GM21825 (cell line): ENCODE data around the gene HDGF.
A peak's percentile ranks its signal among the peaks of the same experiment; 100 is the strongest.

Experiments used
- ATAC-seq: cut with Tn5 transposase; IDR thresholded peaks from one replicate; pipeline ENCODE4 v1.9.1; 2021; ENCODE audit warnings: mild to moderate bottlenecking, moderate library complexity; ENCODE audit not compliant: unreplicated experiment

The HDGF gene

GRCh38 chr1:156746728-156747631, 4.5 kb downstream of the HDGF start:
- no peak for ATAC-seq

DNA sequence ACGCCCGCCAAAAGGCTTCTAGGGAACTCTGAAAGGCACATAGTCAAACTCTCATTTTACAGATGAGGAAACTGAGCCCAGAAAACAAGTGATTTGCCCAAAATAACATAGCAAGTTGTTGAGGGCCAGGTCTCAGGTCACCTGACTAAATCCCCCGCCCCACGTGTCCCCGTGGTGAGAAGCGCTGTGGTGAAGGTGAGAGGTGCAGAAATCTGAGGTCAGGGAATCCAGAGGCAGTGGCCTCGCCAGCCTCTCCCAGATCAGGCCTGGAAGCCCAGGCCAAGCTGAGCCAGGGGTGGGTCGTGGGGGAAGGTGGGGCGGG, 5.1 kb downstream of the HDGF start:
- ATAC-seq = no peak

DNA sequence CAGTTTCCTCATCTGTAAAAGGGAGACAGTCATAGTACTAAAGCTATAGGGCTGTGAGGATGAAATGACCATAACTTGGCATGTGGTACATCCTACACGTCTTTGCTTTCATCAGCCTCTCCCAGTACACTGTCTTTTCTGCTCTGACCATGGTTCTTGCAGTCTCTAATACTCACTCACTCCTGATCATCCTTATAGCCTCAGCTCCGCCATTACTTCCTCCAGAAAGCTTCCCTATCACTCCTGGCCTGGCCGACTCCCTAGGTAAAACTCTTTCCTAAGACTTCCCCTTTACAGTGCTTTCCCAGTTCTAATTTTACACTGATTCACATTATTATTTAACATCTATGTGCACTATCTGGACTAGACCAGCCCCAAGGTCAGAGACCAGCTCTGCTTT, 5.6 kb downstream of the HDGF start:
- ATAC-seq = no peak

DNA sequence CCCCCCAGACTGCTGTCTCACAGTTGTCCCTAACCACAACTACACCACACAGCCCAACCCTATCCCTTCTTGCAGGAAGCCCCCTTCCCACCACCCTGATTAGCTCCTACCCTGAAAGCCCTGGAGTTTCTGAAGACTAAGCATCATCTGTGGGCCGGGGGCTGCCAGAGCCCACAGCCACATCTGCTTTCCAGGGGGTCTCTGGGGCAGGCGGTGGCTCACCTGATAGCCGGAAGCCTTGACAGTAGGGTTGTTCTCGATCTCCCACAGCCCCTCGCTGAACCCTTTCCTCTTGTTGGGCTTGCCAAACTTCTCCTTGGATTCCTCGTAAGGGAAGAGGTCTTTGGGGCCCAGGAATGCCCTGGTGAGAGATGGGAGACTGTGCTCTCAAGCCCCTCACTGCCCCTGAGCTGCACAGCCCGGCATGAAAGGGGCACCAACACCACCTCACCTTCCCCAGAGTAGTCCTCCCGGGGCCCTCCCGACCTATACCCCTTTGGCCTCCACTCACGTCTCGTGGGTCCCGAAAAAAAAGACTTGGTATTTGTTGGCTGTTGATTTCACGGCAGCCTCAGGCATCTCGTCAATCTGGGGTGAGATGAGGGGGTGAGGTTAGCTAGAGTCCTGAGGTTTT, 6.6 kb downstream of the HDGF start:
- no peak for ATAC-seq

DNA sequence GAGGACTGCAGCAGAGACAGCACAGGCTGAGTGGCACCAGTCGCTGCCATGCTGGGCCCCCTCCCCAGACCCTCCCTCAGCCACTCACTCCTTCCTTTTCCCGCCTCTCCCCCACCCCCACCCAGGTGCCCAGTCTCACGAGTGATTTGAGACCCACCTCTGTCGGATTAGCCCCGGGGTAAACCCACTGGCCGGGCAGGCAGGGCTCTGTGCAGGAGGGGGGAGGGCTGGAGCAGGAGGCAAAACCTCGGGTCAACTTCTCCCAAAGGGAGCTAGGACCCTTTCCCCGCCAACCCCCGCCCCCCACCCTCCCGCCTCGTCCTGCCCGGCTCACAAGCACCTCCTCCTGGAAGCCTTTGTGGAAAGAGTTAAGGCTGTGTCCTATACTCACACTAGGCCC, 7.1 kb downstream of the HDGF start:
- ATAC-seq = no peak

DNA sequence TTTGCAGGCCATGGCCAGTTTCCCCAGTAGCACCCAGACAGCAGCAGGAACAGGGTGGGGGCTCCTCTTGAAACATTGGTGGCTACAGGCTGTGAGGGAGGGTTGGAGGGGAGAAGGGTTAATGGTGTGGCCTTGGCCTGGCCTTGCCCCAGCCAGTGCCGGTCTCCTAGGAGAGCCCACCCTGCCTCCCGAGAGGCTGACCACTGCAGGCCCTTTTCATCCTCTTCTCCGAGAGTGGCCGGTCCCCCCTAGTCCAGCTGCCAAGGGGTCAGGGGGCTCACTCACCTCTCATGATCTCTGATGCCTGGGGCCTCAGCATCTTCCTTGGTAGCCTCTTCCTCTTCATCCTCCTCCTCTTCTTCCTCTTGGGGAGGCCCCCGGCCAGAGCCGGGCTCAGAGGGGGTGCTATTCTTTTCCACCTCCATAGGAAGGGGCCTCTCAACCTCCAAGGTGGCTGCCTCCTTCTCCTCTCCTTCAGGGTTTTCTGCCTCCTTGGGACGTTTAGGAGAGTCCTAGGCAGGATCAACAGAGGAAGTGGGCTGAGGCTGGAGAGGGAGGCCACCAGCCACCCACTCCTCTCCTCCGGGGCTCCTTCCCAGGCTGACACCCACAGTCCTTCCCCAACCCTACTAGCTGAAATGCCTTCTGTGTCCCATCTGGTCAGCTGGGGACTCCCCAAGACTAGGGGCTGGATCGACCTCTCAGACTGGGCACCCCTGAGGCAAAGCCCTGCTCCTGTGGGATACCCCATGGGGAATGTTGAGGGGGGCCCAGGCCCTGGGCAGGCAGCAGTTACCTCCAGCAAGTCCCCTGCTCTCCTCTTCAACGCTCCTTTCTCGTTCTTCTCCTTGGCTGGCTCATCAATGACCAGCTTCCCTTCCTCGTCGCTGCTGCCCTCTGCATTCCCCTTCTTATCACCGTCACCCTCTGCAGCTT, 7.8 kb downstream of the HDGF start:
- no peak for ATAC-seq

DNA sequence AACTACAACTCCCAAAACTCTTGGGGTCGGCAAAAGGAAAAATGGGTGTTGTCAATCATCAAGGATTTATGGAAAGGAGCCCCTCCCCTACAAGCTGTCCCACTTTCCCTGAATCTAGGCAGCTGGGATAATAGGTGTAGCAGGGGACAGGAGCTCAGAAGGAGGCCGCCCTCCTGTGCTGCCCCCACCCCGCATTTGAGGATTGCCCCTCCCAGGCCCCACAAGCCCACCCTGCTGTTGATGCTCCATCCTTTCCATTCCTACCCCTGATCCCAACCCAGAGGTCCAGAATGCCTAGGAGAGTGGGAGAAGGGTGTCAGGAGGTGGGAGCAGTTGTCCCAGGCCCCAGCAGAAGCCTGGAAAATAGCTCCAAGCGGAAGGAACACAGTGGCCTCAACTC, 8.7 kb downstream of the HDGF start:
- no peak for ATAC-seq

GRCh38 chr1:156742017-156742416, 9.5 kb downstream of the HDGF start:
- ATAC-seq = no peak

DNA sequence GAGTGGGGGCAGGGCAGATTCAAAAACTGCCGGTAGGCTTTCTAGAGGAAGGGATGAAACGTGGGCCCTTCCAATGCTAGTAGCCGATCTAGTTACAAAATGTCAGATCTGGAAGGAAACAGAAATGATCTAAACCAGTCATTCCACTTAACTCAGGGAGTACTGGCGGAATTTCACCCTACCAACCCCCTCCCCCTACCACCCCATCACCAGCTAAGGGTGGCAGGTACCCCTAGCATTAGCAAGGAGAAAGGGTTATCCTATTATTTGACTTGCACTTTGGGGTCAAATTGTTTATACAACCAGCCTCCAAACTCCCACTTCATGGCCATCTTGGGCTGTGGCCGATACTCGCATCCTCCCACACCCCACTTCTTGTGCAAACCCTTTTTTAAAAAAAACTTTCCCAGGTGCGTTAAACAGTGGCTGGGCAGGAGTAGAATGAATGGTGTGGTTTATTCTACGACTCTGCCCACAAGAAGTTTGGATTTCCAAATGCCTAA, 9.9 kb downstream of the HDGF start:
- ATAC-seq = no peak

- peak; percentile 76 for ATAC-seq
Observed at GRCh38 chr1:156740741-156741480, 10.6 kb downstream of the HDGF start, which contains the start of gene MRPL24. Gene MRPL24 (minus strand): TSS chr1:156741088. CDS start chr1:156738704, 2,384 bp downstream.

DNA sequence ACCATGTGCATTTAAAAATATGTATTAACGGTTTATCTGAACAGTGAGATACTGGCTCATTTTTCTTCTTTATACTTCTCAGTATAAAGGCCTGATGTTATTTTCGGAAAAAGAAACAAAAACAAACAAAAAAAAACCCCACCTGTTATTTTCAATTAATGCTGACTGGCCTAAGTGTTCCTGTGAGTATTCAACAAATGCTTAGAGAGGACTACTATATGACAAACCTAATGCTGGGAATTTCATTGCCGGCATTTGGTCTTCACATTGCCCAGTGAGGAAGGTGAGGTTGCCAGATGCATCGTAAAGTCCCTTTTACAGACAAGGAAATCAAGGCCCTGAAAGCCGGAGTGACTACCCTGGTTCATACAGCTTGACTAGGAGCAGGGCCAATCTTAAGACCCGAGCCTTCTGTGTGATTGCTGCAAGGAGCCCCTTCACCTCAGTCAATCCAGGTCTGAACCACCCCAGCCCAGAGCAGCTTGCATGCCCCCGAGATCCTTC, 11.2 kb downstream of the HDGF start:
- peak; percentile 2 for ATAC-seq

DNA sequence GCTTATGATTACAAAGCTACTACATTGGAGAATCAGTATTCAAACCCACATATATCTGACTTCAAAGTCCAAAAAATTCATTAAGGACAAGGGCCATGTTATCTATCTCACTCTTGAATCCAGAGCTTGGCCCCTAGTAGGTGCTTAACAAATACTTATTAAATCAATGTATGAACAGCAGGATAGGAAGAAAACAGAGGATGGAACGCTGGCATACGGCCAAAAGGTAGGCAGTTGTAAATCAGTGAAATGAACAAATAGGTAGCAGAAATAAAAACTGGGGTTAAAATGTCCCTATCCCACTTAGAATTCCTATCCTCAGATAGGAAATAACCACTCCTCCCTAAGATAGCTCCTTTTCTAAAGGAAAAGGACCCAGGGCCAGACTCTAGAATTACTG, 12.6 kb downstream of the HDGF start:
- no peak for ATAC-seq

- ATAC-seq = no peak
Observed at GRCh38 chr1:156738407-156738806, 13.1 kb downstream of the HDGF start.

DNA sequence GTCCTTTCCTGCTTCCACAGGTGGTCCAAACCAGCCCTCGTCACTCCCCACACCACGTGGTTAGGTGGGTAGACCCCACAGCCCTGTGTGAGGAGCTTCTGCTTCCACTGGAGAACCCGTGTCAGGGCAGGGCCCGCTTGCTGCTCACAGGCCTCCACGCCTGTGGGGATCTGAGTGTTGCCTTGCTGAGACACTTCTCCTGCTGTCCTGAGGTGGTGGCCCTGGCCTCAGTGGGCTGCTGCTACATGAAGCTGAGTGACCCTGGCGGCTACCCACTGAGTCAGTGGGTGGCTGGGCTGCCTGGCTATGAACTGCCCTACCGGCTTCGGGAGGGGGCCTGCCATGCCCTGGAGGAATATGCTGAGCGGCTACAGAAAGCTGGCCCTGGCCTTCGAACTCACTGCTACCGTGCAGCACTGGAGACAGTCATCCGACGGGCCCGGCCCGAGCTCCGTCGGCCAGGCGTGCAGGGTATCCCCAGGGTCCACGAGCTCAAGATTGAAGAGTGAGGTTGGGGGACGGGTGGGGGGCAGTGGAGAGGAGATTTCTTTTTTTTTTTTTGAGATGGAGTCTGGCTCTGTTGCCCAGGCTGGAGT, 17.4 kb downstream of the HDGF start:
- ATAC-seq = no peak

- peak; percentile 80 for ATAC-seq
Observed at GRCh38 chr1:156728599-156729462, 22.6 kb downstream of the HDGF start, which contains the start of gene ISG20L2. Gene ISG20L2 (minus strand): TSS chr1:156728766. CDS start chr1:156727652, 1,114 bp downstream.

- ATAC-seq = peak; percentile 49
Observed at GRCh38 chr1:156727926-156728598, 23.4 kb downstream of the HDGF start, which contains the start of gene METTL25B. Gene METTL25B (plus strand): TSS chr1:156728469. CDS start chr1:156729105, 636 bp downstream.

DNA sequence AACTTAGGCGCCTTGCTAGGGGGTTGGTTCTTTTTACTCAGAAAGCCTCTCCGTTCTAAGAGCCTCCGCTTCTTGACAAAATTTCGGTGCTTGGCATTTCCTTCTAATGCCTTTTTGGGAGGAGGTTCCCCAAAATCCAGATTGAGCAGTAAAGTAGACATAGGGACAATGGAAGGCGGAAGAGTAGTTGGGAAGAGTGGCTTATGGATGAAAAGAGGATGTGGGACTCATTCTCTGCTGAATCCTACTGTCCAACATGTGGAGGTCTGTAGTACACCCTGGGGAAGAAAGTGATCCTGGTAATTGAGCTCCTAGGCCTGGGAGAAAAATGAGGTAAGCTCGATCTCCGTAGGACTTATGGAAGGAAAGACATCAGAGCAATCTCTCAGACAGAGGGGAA, 24.0 kb downstream of the HDGF start:
- no peak for ATAC-seq
